ENCODE data around the gene SOBP.

Gene SOBP

GRCh38 chr6:107663308-107663707 lies 173.4 kb downstream of the SOBP start:
- no peak for DNase-seq

DNA sequence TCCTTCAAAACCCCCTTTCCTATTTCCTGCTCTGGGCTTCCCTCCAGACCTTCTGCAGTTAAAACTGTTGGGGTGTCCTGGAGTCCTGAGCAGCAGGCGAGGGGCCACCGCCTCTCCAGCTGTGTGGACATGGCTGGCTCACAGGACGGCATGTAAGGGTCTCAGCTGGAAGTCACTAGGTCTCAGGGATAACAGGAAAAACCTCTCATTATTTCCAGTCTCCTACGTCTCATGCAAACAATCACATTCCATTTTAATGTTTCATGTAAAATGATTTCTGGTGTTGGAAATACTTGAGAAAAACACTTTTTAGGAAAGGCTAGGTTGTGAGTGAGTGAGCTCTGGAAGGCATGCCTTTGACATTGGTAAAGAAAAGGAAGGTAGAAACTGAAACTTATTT lies 175.5 kb downstream of the SOBP start:
- no peak for DNase-seq

DNA sequence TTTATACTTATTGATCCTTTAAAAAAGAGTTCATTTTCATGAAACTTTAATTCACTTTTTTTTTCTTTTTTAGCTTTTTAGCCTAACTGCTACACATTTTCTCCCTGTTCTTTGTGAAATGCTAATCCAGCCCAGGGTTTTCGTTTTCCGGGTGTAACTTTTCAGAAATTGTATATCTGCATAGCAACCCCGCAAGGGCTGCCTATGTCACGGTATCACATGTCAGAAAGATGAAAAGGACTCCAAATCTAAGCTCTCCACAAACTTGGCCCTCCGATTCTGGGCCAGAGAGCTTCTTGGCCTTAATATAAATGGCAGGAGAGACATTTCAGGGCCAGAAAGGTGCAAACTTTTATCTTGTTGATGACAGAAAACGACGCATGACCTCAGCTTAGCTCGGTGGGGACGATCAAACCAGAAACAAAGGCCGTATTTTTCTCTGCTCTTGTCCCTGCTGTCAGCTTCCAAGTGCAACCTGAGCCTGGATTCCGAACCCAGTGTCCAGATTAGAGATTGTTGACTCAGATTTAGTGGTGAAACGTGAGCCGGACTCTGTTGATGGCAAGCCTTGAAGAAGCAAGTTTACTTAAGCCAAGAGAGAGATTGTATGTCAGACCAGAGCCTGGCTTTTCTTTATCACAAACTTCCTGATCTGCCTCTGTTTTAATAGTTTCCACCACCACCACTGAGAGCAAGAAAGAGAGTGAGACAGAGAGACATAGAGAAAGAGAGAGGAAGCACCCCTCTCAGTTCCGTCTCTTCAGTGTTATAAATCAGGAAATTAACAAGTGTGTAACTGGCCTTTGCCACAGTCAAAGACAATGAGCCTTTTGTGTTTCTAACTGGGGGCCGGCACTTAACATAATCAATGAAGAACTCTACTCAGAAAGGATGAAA lies 176.4 kb downstream of the SOBP start:
- DNase-seq = no peak

DNA sequence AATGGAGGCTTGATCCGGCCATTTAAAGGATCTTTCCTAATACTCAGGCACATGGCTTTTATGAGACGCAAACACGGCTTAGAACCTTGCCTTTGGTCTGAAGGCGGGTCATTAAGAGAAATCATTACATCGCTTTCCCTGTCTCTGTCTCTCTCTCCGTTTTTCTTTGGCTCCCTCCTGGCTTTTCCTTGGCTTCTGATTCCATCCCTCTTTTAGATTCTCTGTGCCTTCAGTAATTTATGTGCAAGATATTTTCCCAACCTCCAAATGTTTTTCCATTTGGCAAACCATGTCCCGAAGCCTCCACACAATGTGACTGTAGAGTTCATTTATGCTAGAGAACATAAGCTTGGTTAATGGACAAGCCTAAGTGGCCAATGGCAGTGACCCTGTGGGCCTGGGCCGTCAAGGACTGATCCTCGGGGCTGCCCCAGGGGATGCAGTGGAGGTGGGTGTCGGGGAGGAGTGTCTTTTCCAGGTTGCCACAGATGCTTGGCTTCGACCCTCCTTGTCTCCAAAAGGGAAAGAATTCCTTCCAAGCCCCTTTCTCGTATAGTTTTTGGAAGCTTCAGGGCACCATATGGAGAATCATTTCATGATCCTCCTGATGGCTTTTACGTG lies 177.2 kb downstream of the SOBP start:
- no peak for DNase-seq

DNA sequence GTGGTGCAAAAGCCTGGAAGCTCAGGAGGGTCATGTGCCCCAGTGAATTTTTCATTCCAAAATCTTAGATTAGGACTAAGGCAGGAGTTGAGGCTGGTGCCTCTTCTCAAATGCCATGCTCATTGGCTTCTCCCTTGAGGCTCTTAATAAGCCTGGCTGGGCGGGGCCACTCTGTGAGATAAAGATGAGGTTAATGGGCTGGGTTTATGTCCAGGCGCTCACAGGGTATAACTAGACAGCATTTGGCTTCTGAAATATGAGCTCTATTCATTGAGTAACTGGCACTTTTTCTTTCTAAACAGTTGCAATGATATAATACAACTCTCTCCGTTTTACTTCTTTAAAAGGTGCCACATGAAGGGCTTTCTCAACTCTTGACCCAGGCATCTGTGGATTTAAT lies 177.9 kb downstream of the SOBP start:
- DNase-seq = no peak

DNA sequence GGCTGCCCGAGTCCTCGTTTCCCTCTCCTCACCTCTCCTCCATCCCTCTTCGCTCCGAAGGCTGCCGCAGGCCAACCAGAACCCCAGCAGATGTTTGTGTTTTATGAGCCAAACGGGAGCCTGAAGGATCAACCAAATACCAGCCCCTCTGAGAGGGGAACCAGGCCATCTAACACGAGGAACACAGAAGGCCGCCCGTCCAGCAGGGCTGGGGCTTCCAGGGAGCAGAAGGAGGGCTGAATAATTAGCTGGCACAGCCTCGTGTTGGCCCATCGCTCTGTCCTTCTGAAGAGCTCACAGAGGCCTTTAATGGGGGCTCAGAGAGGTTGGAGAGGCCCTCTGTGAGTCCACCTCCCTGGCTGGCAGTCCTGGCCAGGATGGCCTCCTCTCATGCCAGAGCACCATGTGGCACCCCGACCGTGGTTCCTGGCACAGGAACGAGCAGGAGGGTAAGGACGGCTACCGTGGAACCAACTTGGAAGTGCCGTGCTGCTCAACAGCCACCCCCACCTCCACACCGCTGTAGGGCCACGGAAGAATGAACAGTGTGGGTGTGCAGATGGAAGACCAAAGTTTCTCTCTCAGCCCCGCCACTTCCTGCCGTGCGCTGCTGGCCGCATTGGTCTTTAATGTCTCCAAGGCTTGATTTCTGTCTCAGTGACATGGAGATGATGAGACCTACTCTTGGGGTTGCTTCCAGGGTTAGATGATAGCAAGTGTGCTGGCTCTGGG lies 179.0 kb downstream of the SOBP start:
- peak; percentile 20 for DNase-seq

DNA sequence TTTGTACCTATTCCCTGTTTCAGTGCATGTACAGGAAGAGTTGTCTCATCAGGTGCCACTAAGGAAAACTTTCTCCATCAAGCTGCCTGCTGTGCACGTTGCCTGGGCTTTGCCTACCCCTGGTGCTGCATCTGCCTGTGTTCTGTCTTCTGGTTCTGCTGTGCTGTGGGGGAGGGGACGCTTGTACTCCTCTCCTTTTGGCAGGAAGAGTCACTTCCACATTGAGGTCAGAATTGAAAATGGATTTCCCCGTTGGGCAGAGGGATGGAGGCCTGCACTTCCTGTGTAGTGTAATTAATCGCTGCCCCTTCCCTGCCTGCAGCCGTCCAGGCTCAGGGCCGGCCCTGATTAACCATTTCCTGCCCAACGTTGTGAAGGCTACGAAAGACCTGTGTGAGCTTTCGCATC lies 180.9 kb downstream of the SOBP start:
- DNase-seq = no peak

DNA sequence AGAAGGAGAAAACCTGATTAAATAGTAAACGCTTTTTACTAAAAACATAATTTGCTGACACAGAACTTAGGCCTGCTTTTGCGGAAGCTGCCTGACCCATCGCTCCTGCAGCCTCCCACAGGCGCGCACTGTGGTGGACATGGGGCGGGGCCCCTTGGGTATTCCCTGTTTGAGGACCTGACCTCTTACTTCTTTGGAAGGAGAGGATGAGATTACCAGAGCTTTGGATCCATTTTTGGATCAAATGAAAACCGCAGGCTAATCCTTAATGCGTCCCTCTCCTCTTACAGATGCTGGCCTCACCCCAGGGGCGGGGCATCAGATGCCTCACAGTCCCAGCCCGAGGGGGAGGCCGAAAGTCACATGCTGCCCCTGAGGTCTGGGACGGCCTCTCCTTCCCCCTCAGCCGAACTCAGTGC lies 183.2 kb downstream of the SOBP start:
- DNase-seq = no peak

DNA sequence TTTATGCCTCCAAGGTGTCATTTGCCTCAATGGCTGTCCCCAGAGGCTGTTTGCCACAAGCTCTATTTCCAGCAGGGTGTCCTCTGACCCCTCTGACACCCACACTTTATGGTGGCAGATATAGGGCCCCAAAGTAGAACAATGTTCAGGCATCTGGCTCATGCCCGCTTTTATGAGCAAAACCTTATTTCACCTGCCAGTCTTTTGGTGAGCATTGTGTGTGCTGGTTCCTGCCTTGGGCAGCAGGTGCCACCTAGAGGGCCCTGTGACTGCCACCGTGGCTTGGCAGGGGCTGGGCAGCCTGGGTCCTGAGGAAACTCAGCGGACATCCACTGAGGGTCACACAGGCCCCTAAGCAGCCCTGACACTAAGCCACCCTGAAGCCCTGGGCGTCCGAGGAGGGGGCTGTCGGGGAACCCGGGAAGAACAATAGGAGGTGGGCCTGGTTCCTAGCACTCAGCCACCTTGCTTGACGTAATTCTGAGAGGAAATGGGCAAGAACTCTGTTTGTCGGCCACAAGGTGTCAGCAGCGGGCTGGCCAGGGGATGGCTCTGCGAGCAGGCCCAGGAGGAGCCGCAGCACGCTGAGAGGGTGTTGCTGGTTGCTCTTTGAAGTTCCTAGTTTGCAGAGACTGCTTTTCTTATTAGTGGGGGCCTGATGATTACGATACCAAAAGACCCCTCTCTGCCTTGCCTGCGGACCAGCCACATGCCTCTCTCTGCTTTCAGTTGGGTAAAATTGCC lies 185.2 kb downstream of the SOBP start:
- DNase-seq = peak; percentile 86

DNA sequence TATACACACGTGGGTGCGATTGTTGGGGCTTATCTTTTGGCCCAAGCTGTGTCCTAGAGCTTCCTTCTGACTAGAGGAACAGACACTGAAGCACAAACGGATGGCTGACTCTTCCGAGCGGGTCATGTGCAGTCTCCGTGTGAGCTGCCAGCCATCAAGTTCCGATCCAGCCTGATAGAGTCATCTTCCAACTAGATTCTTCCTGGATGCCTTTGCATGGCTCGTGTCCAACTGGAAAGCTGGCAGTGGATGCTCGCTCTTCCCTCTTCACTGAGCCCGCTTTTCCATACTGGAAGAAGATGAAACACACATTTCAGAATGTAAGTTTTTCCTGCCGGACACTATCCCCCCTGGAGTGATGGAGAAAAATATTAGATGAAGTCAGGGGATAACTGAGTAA lies 186.1 kb downstream of the SOBP start:
- no peak for DNase-seq

DNA sequence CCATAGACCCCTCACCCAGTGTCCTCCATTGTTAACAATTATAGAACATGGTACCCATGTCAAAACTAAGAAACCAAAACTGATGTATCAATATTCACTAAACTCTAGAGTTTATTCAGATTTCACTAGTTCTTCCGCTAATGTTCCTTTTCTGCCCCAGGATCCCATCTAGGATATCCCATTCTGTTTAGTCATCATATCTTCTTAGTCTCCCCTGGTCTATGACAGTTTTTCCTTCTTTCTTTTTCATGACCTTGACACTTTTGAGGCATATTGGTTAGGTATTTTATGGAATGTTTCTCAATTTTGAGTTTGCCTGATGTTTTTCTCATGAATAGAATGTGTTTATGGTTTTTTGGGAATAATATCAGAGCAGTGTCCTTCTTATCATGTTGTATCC lies 187.5 kb downstream of the SOBP start:
- DNase-seq = no peak

- DNase-seq = no peak
Observed at GRCh38 chr6:107679457-107679856, 189.5 kb downstream of the SOBP start.

- DNase-seq = no peak
Observed at GRCh38 chr6:107682721-107683120, 192.8 kb downstream of the SOBP start.

- DNase-seq = no peak
Observed at GRCh38 chr6:107683183-107683582, 193.3 kb downstream of the SOBP start.

GRCh38 chr6:107684996-107685395 lies 195.1 kb downstream of the SOBP start:
- DNase-seq = no peak

GRCh38 chr6:107689190-107689589 lies 199.3 kb downstream of the SOBP start:
- DNase-seq = no peak

- DNase-seq = no peak
Observed at GRCh38 chr6:107689951-107690642, 200.2 kb downstream of the SOBP start.

GRCh38 chr6:107690643-107691061 lies 200.7 kb downstream of the SOBP start:
- no peak for DNase-seq

GRCh38 chr6:107691062-107691751 lies 201.3 kb downstream of the SOBP start:
- DNase-seq = no peak

DNA sequence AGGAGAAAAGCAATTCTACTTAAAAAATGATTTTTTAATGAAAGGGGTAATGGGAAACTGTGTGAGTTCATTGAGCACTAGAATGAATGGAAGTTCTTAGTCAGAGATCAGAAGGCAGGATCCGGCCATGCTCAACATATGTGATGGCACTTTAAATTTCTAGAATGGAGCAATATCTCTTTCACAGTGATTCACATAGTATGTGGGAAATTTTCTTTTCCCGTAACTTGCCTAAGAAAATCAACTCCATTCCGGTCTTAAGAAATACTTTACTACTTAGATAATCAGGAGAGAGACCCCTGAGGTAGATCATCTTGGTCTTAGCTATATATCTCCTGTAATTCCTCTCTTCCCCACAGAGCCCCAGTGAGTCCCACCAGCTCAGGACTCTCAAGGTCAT lies 202.4 kb downstream of the SOBP start:
- no peak for DNase-seq

DNA sequence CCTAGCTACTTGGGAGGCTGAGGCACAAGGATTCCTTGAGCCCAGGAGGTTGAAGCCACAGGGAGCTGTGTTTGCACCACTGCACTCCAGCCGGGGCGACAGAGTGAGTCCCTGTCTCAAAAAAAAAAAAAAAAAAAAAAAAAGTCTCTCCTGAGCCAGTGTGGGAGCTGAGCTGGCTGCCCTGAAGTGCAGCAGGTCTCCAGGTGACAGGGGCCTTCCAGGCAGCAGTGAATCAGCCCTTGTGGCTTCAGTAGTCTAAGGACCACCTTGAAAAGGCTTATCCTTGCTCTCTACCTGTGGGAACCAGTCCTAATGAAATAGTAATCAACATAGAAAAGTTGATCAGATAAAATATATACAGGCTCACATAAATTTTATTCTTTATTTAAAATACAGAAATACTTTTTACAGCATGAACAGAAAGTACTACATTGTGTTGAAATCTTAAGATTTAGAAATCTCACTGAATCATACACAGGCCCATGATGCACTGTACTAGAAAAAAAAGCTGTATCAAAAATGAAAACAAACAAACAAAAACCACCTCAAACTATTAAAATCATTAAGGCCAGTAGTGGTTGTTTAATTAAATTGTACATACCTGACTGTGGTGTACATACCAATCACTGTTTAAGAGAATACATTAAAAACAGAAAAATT lies 205.3 kb downstream of the SOBP start:
- DNase-seq = no peak
